Endothelial cell of umbilical vein (primary cell): ENCODE measurements around the gene UQCRC1. TPM values are rescaled to one million over a fixed set of nuclear protein-coding genes. Genes with fewer than 3 reads are reported as not detected.

Experiments
- BruUV-seq: library from RNA; stranded (reverse); fragments of 400-500 nt; replicated peaks from 2 replicates; lab custom pipeline; 2021; lab: Mats Ljungman, UMichigan
- CTCF ChIA-PET: fragments of 300-600, 350-600 bp; sonication (Branson Sonifier 250); formaldehyde crosslinking; loops from one replicate; lab custom pipeline; 2021; ENCODE audit warnings: antibody characterized with exemption, inconsistent platforms; lab: Charles Lee
- POLR2A ChIA-PET: fragments of 300-600, 350-600 bp; sonication (Branson Sonifier 250); formaldehyde crosslinking; loops from one replicate; lab custom pipeline; 2021; ENCODE audit warnings: antibody characterized with exemption, inconsistent platforms; lab: Charles Lee
- DNase-seq: peaks from one replicate; pipeline ENCODE4 v3.0.0-alpha.2; 2011; ENCODE audit warnings: low read depth, low spot score
- FAIRE-seq: peaks from 2 replicates; lab custom pipeline; 2011; peaks lifted over from hg19 to GRCh38; lab: Jason Lieb, UNC
- H2AFZ ChIP-seq: 2 replicates; pipeline ENCODE4 v1.6.0; 2012; ENCODE audit warnings: low read depth, low read length, control low read depth, inconsistent platforms
- H3K27ac ChIP-seq: 2 replicates; pipeline ENCODE4 v1.5.1; 2011; ENCODE audit warnings: low read depth, mild to moderate bottlenecking, control low read depth, low read length, moderate library complexity; ENCODE audit not compliant: insufficient read depth
- H3K27me3 ChIP-seq, 2 experiments: 2 replicates each; pipeline versions ENCODE4 v1.6.0 to v1.6.1; 2011; ENCODE audit warnings: low read length in 2 of 2, mixed read lengths in 1 of 2; ENCODE audit not compliant: control insufficient read depth in 2 of 2, insufficient read depth in 2 of 2
- H3K36me3 ChIP-seq, 2 experiments: 2 replicates in 1 of 2; 3 replicates in 1 of 2; pipeline ENCODE4 v1.5.1; 2011; ENCODE audit warnings: low read length in 2 of 2, mild to moderate bottlenecking in 1 of 2, moderate library complexity in 1 of 2; ENCODE audit not compliant: control insufficient read depth in 2 of 2, insufficient read depth in 2 of 2; ENCODE audit errors: extremely low read depth in 1 of 2
- H3K4me1 ChIP-seq: 3 replicates; pipeline ENCODE4 v1.5.1; 2011; ENCODE audit warnings: mild to moderate bottlenecking, low read length; ENCODE audit not compliant: control insufficient read depth, insufficient read depth; ENCODE audit errors: extremely low read depth
- H3K4me2 ChIP-seq: 2 replicates; pipeline ENCODE4 v1.6.1; 2011; ENCODE audit warnings: low read length, control low read depth, mixed read lengths; ENCODE audit not compliant: insufficient read depth
- H3K4me3 ChIP-seq, 3 experiments: fragments of 200-600 bp in 1 of 3; sonication (generic), shearing (Covaris generic) in 1 of 3; replicated peaks in 1 of 3; 2 replicates each; pipeline ENCODE4 v1.5.1; 2011 to 2016; ENCODE audit warnings: control low read depth in 3 of 3, low read length in 3 of 3, mild to moderate bottlenecking in 2 of 3, inconsistent platforms in 1 of 3, low read depth in 1 of 3, moderate library complexity in 1 of 3; ENCODE audit not compliant: insufficient read depth in 1 of 3
- H3K79me2 ChIP-seq: 2 replicates; pipeline ENCODE4 v1.6.0; 2012; ENCODE audit warnings: low read length, inconsistent platforms; ENCODE audit not compliant: control insufficient read depth, insufficient read depth
- H3K9ac ChIP-seq: replicated peaks from 2 replicates; pipeline ENCODE3; 2011; ENCODE audit warnings: low read length, control low read depth; ENCODE audit not compliant: insufficient read depth; ENCODE audit errors: extremely low read depth
- H3K9me1 ChIP-seq: replicated peaks from 3 replicates; pipeline ENCODE4 v1.6.0; 2011; ENCODE audit warnings: mild to moderate bottlenecking, low read length; ENCODE audit not compliant: control insufficient read depth, insufficient read depth; ENCODE audit errors: extremely low read depth
- H3K9me3 ChIP-seq: replicated peaks from 2 replicates; pipeline ENCODE4 v1.5.1; 2012; ENCODE audit warnings: low read length, inconsistent platforms; ENCODE audit not compliant: control insufficient read depth, insufficient read depth
- H4K20me1 ChIP-seq: replicated peaks from 2 replicates; pipeline ENCODE3; 2011; ENCODE audit warnings: mild to moderate bottlenecking, low read length; ENCODE audit not compliant: control insufficient read depth, insufficient read depth; ENCODE audit errors: extremely low read depth
- EZH2 ChIP-seq: IDR thresholded peaks from 2 replicates; pipeline ENCODE4 v1.6.1; 2012; ENCODE audit warnings: borderline replicate concordance, low read depth, mild to moderate bottlenecking, moderate library complexity, low read length, inconsistent platforms; ENCODE audit not compliant: severe bottlenecking
- FOS ChIP-seq: IDR thresholded peaks from 2 replicates; pipeline ENCODE4 v1.6.1; 2011; ENCODE audit warnings: mild to moderate bottlenecking, low read length, moderate library complexity, borderline replicate concordance; ENCODE audit not compliant: insufficient read depth
- GATA2 ChIP-seq: IDR thresholded peaks from 2 replicates; pipeline ENCODE4 v1.7.0; 2011; ENCODE audit warnings: low read depth, mild to moderate bottlenecking, moderate library complexity, mixed read lengths, low read length; ENCODE audit not compliant: insufficient read length, insufficient read depth
- JUN ChIP-seq: IDR thresholded peaks from 2 replicates; pipeline ENCODE4 v1.6.1; 2011; ENCODE audit warnings: borderline replicate concordance, low read depth; ENCODE audit not compliant: insufficient read length, insufficient read depth
- MYC ChIP-seq: IDR thresholded peaks from one replicate; pipeline ENCODE4 v1.6.1; 2011; ENCODE audit warnings: mild to moderate bottlenecking, low read depth, low read length
- POLR2A ChIP-seq: IDR thresholded peaks from 2 replicates; pipeline ENCODE4 v1.6.1; 2012; ENCODE audit warnings: low read depth, mild to moderate bottlenecking, control low read depth, low read length
- POLR2AphosphoS5 ChIP-seq: IDR thresholded peaks from 2 replicates; pipeline ENCODE4 v1.6.1; 2012; ENCODE audit warnings: low read depth, mild to moderate bottlenecking, control low read depth, low read length, moderate library complexity; ENCODE audit not compliant: insufficient read depth
- dilution Hi-C: fragments of 300-500 bp; cut with MboI; formaldehyde crosslinking; loops from one replicate; pipeline ENCODE4 v1.15.0; 2019; ENCODE audit warnings: low sequenced_read_pairs; ENCODE audit not compliant: extremely low pct_ligation_motif_present
- intact Hi-C: fragments of 100-400 bp; cut with micrococcal nuclease; formaldehyde crosslinking; loops from one replicate; pipeline ENCODE4 v1.10.0; 2022
- polyA plus RNA-seq, 4 experiments: library from polyadenylated mRNA; depleted of rRNA in 3 of 4; stranded (reverse) in 3 of 4; unstranded in 1 of 4; fragments of >200 nt; gene quantifications; 2 replicates each; pipeline versions ENCODE4 v1.2.1 to v1.2.3, GENCODE V29; 2011 to 2012; ENCODE audit warnings: missing spikeins in 1 of 4
- total RNA-seq: library from RNA; stranded (reverse); gene quantifications from 2 replicates; pipeline ENCODE4 v1.2.3, GENCODE V29; 2021
- TF ChIP-seq, protein P1 (sequence below): IDR thresholded peaks from 2 replicates; pipeline ENCODE4 v1.6.1; 2011; ENCODE audit not compliant: insufficient read depth, insufficient read length
- TF ChIP-seq, protein P2 (sequence below), 2 donors: IDR thresholded peaks; 1 replicate in 1 of 2; 2 replicates in 1 of 2; pipeline ENCODE4 v1.5.1; 2011; ENCODE audit warnings: low read length in 2 of 2, mild to moderate bottlenecking in 2 of 2, moderate library complexity in 2 of 2, control low read depth in 1 of 2, inconsistent platforms in 1 of 2, low read depth in 1 of 2; ENCODE audit not compliant: insufficient read depth in 1 of 2; ENCODE audit errors: extremely low read depth in 1 of 2

UQCRC1 gene
- total and polyA plus RNA-seq, 2 donors (not counting 3 experiments of a cell fraction or from before 2014, with no cell fraction given), result 184 to 427 TPM

GRCh38 chr3:48581621-48582481 is 27.6 kb downstream of the UQCRC1 start:
- intact Hi-C loops (no loop called here), dilution Hi-C loops (no loop called here)
- no peaks in the 10 kb centered on the region for H3K4me1 ChIP-seq
- no peaks in the 10 kb centered on the region for H3K79me2 ChIP-seq
- H3K9ac ChIP-seq, result no peak overlapping the region
- H3K36me3 ChIP-seq, result no peaks in the 10 kb centered on the region
- H2AFZ ChIP-seq, result no peak overlapping the region
- H3K27me3 ChIP-seq, result no peaks in the 10 kb centered on the region
- no peak for FAIRE-seq
- TF ChIP-seq EZH2 (no peak), MYC (no peak), POLR2A (no peak), GATA2 (no peak), FOS (no peak)
- TF ChIP-seq, protein P1, sequence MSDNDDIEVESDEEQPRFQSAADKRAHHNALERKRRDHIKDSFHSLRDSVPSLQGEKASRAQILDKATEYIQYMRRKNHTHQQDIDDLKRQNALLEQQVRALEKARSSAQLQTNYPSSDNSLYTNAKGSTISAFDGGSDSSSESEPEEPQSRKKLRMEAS, result no peak
- no peak overlapping the region for H3K4me2 ChIP-seq
- H3K9me3 ChIP-seq, result no peaks in the 10 kb centered on the region
- no peaks in the 10 kb centered on the region for H4K20me1 ChIP-seq
- H3K9me1 ChIP-seq, result no peaks in the 10 kb centered on the region
- ChIA-PET POLR2A (no interaction called here), CTCF (no interaction called here)
- H3K4me3 ChIP-seq, result no peak overlapping the region
- no peak for DNase-seq
- no peak overlapping the region for H3K27ac ChIP-seq
- BruUV-seq, result no TSS peak

- H2AFZ ChIP-seq, result no peak overlapping the region
- no peak for FAIRE-seq
- dilution Hi-C loops, result no loop called here
- H3K27me3 ChIP-seq, result no peaks in the 10 kb centered on the region
- H3K4me2 ChIP-seq, result no peak overlapping the region
- no peaks in the 10 kb centered on the region for H3K4me1 ChIP-seq
- no peak overlapping the region for H3K4me3 ChIP-seq
- H3K27ac ChIP-seq, result no peak overlapping the region
- no peaks in the 10 kb centered on the region for H4K20me1 ChIP-seq
- H3K9ac ChIP-seq, result no peak overlapping the region
- POLR2A ChIA-PET, result no interaction called here
- CTCF ChIA-PET, result interaction anchor here (0.5 kb wide), 1 partner anchor 19 kb away, joined by 3 read pairs; no protein-coding TSS in a partner anchor
- BruUV-seq, result no TSS peak
- intact Hi-C loops, result no loop called here
- no peaks in the 10 kb centered on the region for H3K9me1 ChIP-seq
- H3K36me3 ChIP-seq, result no peaks in the 10 kb centered on the region
- no peaks in the 10 kb centered on the region for H3K9me3 ChIP-seq
- TF ChIP-seq, protein P2, sequence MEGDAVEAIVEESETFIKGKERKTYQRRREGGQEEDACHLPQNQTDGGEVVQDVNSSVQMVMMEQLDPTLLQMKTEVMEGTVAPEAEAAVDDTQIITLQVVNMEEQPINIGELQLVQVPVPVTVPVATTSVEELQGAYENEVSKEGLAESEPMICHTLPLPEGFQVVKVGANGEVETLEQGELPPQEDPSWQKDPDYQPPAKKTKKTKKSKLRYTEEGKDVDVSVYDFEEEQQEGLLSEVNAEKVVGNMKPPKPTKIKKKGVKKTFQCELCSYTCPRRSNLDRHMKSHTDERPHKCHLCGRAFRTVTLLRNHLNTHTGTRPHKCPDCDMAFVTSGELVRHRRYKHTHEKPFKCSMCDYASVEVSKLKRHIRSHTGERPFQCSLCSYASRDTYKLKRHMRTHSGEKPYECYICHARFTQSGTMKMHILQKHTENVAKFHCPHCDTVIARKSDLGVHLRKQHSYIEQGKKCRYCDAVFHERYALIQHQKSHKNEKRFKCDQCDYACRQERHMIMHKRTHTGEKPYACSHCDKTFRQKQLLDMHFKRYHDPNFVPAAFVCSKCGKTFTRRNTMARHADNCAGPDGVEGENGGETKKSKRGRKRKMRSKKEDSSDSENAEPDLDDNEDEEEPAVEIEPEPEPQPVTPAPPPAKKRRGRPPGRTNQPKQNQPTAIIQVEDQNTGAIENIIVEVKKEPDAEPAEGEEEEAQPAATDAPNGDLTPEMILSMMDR (IDR thresholded peaks at IDR 0.05; ENCODE audit: extremely low read depth in 1 of 2, insufficient read depth in 1 of 2, low read depth in 1 of 2, low read length in 2 of 2), result no peak
- no peak for TF ChIP-seq POLR2A
- no peak for TF ChIP-seq GATA2
- no peak for TF ChIP-seq EZH2
- no peak for TF ChIP-seq JUN
- TF ChIP-seq POLR2AphosphoS5, result no peak
- no peak for TF ChIP-seq MYC
- TF ChIP-seq, protein P1, result no peak
- TF ChIP-seq FOS, result no peak
- DNase-seq, result no peak
- H3K79me2 ChIP-seq, result no peaks in the 10 kb centered on the region
These were observed 32.8 kb downstream of the UQCRC1 start for GRCh38 chr3:48576647-48577046.
